ENCODE measurements around the gene ISL1.

Gene ISL1

GRCh38 chr5:51379331-51379700 lies 3.9 kb upstream of the ISL1 start:
- no peak for DNase-seq (ENCODE audit: low read depth)
- TF ChIP-seq, protein P1, sequence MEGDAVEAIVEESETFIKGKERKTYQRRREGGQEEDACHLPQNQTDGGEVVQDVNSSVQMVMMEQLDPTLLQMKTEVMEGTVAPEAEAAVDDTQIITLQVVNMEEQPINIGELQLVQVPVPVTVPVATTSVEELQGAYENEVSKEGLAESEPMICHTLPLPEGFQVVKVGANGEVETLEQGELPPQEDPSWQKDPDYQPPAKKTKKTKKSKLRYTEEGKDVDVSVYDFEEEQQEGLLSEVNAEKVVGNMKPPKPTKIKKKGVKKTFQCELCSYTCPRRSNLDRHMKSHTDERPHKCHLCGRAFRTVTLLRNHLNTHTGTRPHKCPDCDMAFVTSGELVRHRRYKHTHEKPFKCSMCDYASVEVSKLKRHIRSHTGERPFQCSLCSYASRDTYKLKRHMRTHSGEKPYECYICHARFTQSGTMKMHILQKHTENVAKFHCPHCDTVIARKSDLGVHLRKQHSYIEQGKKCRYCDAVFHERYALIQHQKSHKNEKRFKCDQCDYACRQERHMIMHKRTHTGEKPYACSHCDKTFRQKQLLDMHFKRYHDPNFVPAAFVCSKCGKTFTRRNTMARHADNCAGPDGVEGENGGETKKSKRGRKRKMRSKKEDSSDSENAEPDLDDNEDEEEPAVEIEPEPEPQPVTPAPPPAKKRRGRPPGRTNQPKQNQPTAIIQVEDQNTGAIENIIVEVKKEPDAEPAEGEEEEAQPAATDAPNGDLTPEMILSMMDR (conservative IDR thresholded peaks at IDR 0.05; ENCODE audit: low read depth, low read length), result no peak
- no peak overlapping the region for H3K4me3 ChIP-seq (ENCODE audit: low read depth, low read length)

GRCh38 chr5:51380603-51381207 lies 2.5 kb upstream of the ISL1 start:
- TF ChIP-seq, protein P1 (conservative IDR thresholded peaks at IDR 0.05; ENCODE audit: low read depth, low read length), result peak; percentile 62

GRCh38 chr5:51381761-51382474 lies 1.3 kb upstream of the ISL1 start:
- H3K4me3 ChIP-seq (ENCODE audit: low read depth, low read length), result no peak overlapping the region
- no peak for DNase-seq (ENCODE audit: low read depth)
- TF ChIP-seq, protein P1 (conservative IDR thresholded peaks at IDR 0.05; ENCODE audit: low read depth, low read length), result no peak

More at GRCh38 chr5:51380603-51381207, 2.5 kb upstream of the ISL1 start:
- DNase-seq (ENCODE audit: low read depth), result peak; percentile 37
- no peak overlapping the region for H3K4me3 ChIP-seq (ENCODE audit: low read depth, low read length)

GRCh38 chr5:51382521-51383130 lies 622 bp upstream of the ISL1 start:
- TF ChIP-seq, protein P1 (conservative IDR thresholded peaks at IDR 0.05; ENCODE audit: low read depth, low read length), result no peak
- H3K4me3 ChIP-seq (ENCODE audit: low read depth, low read length), result peak overlapping the region; percentile 34
- no peak for DNase-seq (ENCODE audit: low read depth)

DNA sequence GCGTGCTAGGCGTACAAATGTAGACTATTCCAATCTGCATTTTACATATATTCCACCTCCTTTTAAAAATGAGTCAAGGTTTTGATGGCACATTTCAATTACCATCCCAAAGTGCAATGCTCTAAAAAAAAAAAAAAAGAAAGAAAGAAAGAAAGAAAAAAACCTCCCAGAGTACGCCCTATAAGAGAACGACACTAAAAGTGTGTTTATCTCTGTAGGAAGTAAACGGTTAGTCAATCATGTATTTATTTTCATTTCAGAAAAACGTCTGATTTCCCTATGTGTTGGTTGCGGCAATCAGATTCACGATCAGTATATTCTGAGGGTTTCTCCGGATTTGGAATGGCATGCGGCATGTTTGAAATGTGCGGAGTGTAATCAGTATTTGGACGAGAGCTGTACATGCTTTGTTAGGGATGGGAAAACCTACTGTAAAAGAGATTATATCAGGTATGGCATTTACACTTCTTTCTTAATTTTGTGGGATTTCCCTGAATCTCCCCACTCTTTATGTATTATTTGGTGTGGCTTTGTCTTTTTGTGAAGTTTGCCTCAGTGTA lies 1.1 kb downstream of the ISL1 start:
- no peak for DNase-seq (ENCODE audit: low read depth)
- no peak overlapping the region for H3K4me3 ChIP-seq (ENCODE audit: low read depth, low read length)
- TF ChIP-seq, protein P1 (conservative IDR thresholded peaks at IDR 0.05; ENCODE audit: low read depth, low read length), result no peak

DNA sequence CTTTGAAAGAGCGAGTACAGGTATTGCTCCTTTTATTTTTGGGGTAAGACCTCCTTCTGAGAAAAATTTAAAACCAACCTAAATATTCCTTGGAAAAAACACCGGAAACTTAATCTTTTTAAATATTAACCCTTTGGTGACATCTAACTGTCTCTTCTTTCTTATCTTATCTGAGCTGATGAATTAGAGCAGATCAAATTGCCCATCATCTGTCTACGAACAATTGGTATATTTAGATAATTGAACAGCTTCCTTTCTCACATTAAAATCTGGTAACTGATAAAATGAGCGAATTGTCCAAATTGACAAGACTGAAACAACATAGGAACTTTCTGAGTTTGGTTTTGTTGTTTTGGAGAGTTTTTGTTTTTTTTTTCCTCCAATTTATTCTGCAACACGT lies 2.0 kb downstream of the ISL1 start:
- no peak overlapping the region for H3K4me3 ChIP-seq (ENCODE audit: low read depth, low read length)
- TF ChIP-seq, protein P1 (conservative IDR thresholded peaks at IDR 0.05; ENCODE audit: low read depth, low read length), result no peak

More for the DNA sequence above, 2.0 kb downstream of the ISL1 start:
- no peak for DNase-seq (ENCODE audit: low read depth)
